Left lung (tissue), 10 donors: ENCODE data around the gene KLHL35. TPM values are rescaled to one million over a fixed set of nuclear protein-coding genes. Genes with fewer than 3 reads are reported as not detected.

Source experiments
- ATAC-seq: fragments of 200-7000 bp; cut with Tn5 transposase; one replicate; pipeline ENCODE4 v1.9.1; 2020; ENCODE audit warnings: moderate library complexity
- DNase-seq, 4 donors: peaks; one replicate each; pipeline ENCODE4 v3.0.0-alpha.2; 2013 to 2020
- H3K27ac ChIP-seq, 2 donors: fragments of 200-600 bp; sonication (generic) in 1 of 2; one replicate each; pipeline versions ENCODE4 v1.5.0 to v1.8.0; 2020 to 2021
- H3K27me3 ChIP-seq, 2 donors: fragments of 200-600 bp; sonication (generic) in 1 of 2; one replicate each; pipeline versions ENCODE4 v1.5.0 to v1.8.0; 2020 to 2021
- H3K36me3 ChIP-seq, 2 donors: fragments of 200-600 bp; sonication (generic) in 1 of 2; one replicate each; pipeline versions ENCODE4 v1.5.0 to v1.8.0; 2020 to 2021
- H3K4me1 ChIP-seq, 2 donors: fragments of 200-600 bp; one replicate each; pipeline ENCODE4 v1.8.0; 2021
- H3K4me3 ChIP-seq, 2 donors: fragments of 200-600 bp; sonication (generic) in 1 of 2; one replicate each; pipeline versions ENCODE4 v1.5.0 to v1.8.0; 2020 to 2021; ENCODE audit warnings: mild to moderate bottlenecking in 1 of 2
- H3K9me3 ChIP-seq, 2 donors: fragments of 200-600 bp; sonication (generic) in 1 of 2; one replicate each; pipeline versions ENCODE4 v1.5.0 to v1.8.0; 2020 to 2021
- intact Hi-C, 2 donors: fragments of 100-400 bp; cut with DNase I; formaldehyde crosslinking; loops; one replicate each; pipeline versions ENCODE4 v1.11.2 to v1.14.2; 2022
- polyA plus RNA-seq, 6 donors: library from polyadenylated mRNA; unstranded; fragments of 120-200 nt; gene quantifications; one replicate each; pipeline ENCODE4 v1.2.1, GENCODE V29; 2013; ENCODE audit not compliant: insufficient read length in 6 of 6
- total RNA-seq, 2 donors: library from RNA; stranded (reverse); fragmentation: NEBNext Ultra II Directional; extraction: Animal tissue kit (Norgen Biotek cat#: 25700); gene quantifications; one replicate each; pipeline ENCODE4 v1.2.1, GENCODE V29; 2021
- TF ChIP-seq, protein P1 (sequence below), 2 donors: fragments of 200-600 bp; sonication (generic) in 1 of 2; IDR thresholded peaks; one replicate each; pipeline versions ENCODE4 v1.5.0 to v1.8.0; 2021; ENCODE audit warnings: antibody characterized with exemption in 2 of 2
- donor health status: DM: no; HTN: yes; CAD: no.
- donor health status: DM: no; HTN: no; CAD: no.

The KLHL35 gene
- total and polyA plus RNA-seq, 8 donors, result 1.1 to 2.1 (median 1.3) TPM

DNA sequence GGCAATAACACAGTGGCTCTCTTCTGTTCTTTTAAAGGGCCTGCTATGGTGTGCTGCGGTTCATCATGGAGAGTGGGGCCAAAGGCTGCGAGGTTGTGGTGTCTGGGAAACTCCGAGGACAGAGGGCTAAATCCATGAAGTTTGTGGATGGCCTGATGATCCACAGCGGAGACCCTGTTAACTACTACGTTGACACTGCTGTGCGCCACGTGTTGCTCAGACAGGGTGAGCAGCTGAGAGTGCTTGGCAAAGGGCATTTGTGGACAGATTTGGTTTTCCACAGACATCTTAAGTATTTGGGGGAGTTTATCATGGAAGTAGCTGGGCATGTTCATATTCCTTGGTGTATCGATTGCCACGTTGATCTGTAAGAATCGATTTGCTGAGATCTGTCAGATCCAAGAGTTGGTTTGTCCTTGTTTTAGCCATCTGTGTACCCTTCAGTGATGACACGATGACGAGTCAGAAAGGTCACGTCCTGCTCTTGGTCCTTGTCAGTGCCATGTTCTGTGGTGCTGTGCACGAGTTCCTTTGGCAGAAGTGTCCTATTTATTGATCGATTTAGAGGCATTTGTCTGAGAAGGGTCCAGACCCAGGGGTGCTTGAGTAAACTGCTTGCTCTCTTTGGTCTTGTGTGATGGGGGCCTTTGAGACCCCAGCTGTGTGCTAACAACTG lies 28.9 kb downstream of the KLHL35 start:
- DNase-seq (no peak), ATAC-seq (no peak)
- intact Hi-C loops, result no loop called here
- Histone ChIP-seq H3K27ac (no peak overlapping the region), H3K36me3 (peaks cover 0 to 83% of the 10 kb centered on the region in 2 donors), H3K4me3 (no peak overlapping the region), H3K27me3 (no peaks in the 10 kb centered on the region), H3K4me1 (peaks cover 20 to 67% of the 10 kb centered on the region in 2 donors), H3K9me3 (no peaks in the 10 kb centered on the region)
- TF ChIP-seq, protein P1, sequence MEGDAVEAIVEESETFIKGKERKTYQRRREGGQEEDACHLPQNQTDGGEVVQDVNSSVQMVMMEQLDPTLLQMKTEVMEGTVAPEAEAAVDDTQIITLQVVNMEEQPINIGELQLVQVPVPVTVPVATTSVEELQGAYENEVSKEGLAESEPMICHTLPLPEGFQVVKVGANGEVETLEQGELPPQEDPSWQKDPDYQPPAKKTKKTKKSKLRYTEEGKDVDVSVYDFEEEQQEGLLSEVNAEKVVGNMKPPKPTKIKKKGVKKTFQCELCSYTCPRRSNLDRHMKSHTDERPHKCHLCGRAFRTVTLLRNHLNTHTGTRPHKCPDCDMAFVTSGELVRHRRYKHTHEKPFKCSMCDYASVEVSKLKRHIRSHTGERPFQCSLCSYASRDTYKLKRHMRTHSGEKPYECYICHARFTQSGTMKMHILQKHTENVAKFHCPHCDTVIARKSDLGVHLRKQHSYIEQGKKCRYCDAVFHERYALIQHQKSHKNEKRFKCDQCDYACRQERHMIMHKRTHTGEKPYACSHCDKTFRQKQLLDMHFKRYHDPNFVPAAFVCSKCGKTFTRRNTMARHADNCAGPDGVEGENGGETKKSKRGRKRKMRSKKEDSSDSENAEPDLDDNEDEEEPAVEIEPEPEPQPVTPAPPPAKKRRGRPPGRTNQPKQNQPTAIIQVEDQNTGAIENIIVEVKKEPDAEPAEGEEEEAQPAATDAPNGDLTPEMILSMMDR (IDR thresholded peaks at IDR 0.05), result no peak

DNA sequence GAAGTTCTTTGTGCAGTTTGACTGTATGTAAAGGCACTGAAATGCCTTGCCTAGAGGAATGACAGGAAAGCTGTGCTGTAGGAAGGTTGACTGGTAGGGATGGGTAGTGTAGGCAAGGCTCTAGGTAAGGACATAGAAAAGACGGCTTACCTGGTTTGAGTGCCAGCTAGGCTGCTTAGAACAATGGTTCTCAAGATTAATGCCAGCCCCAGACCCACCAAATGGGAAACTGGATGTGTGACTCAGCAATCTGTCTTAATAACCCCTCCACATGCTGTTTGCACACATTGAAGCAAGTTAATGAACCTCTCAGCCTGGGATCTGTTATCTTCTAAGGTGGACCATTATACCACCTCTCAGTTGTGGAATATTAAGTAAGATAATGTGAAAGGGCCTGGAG lies 30.0 kb downstream of the KLHL35 start:
- H3K4me3 ChIP-seq, result no peak overlapping the region
- no peak for DNase-seq
- H3K4me1 ChIP-seq, result peaks cover 20 to 70% of the 10 kb centered on the region in 2 donors
- peaks cover 0 to 74% of the 10 kb centered on the region in 2 donors for H3K36me3 ChIP-seq
- TF ChIP-seq, protein P1 (IDR thresholded peaks at IDR 0.05), result no peak
- H3K27ac ChIP-seq, result peak overlapping the region in 1 of 2 donors; percentile 13
- no peaks in the 10 kb centered on the region for H3K9me3 ChIP-seq
- no peak for ATAC-seq
- intact Hi-C loops, result no loop called here
- no peaks in the 10 kb centered on the region for H3K27me3 ChIP-seq

DNA sequence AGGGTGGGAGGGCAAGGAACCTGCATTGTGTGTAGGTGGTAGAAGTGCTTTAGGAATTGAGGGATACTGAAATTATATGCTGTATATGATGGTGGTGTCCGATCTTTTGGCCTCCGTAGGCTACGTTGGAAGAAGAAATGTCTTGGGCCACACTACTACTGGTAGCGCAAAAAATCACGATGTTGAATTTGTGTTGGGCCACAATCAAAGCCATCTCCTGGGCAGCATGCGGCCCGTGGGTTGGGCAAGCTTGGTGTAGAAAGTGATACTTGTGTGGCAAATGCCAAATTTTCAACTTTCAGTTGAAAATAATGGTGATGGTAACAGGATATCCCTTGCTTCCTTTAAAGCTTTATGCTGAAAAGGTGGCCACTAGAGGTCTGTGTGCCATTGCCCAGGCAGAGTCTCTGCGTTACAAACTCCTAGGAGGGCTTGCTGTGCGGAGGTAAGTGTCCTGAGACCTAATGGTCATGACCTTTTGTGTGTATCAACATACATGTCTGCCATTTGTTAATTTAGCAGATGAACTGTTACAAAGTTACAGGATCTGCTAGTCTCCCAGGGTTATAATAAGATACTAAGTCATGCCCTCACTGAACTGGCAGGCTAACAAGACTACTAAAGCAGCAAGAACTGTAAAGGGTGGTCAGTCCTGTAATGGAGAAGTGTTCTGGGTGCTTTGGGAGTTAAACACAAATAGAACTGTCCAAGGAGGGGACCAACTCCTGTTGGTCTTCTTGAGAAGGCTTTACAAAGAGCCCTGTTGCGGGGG lies 30.8 kb downstream of the KLHL35 start:
- DNase-seq (no peak), ATAC-seq (no peak)
- no peaks in the 10 kb centered on the region for H3K27me3 ChIP-seq
- TF ChIP-seq, protein P1 (IDR thresholded peaks at IDR 0.05), result no peak
- H3K36me3 ChIP-seq, result peaks cover 0 to 66% of the 10 kb centered on the region in 2 donors
- H3K4me1 ChIP-seq, result peaks cover 20 to 67% of the 10 kb centered on the region in 2 donors
- intact Hi-C loops, result no loop called here
- no peak overlapping the region for H3K27ac ChIP-seq
- peak overlapping the region in 1 of 2 donors; percentile 64 for H3K4me3 ChIP-seq
- no peaks in the 10 kb centered on the region for H3K9me3 ChIP-seq

DNA sequence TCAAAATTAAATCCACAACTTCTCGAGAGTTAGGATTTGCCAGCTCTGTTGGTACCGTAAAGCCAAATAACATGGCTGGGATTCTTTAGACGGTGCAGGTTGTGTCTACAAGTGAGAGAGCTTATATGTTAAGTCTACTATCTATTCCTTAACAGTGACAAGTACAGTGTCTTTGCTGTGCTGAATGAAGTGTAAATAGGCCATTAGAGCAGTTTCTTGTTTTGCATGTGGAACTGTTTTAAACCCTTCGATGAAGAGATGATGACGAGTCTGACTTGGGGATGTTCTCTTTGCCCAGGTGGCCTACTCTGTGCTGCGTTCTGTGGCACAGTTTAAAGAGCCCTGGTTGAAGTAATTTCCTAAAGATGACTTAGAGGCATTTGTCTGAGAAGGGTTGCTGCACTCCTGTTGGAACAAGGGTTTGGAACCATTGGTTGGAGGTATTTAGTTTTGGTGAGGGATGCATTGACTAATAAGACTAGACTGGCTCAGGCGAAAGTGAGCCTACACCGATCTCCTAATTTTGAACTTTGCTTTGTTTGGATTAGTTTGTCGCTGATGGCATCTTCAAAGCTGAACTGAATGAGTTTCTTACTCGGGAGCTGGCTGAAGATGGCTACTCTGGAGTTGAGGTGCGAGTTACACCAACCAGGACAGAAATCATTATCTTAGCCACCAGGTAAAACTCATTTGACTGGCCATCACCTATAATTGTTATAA lies 32.7 kb downstream of the KLHL35 start:
- H3K36me3 ChIP-seq, result peaks cover 0 to 47% of the 10 kb centered on the region in 2 donors
- H3K27ac ChIP-seq, result peak overlapping the region; percentile 92
- H3K4me1 ChIP-seq, result peaks cover 20 to 53% of the 10 kb centered on the region in 2 donors
- TF ChIP-seq, protein P1 (IDR thresholded peaks at IDR 0.05), result no peak
- H3K9me3 ChIP-seq, result no peaks in the 10 kb centered on the region
- H3K27me3 ChIP-seq, result no peaks in the 10 kb centered on the region
- intact Hi-C loops, result no loop called here
- DNase-seq (no peak), ATAC-seq (peak; percentile 11)
- H3K4me3 ChIP-seq, result peak overlapping the region; percentile 64 to 79
